ENCODE data around the gene TLDC2.
"Not testable (repeated sequence)": the region's sequence is repeated elsewhere in the genome, so short reads cannot be mapped to it uniquely, and the experiment has no call there.

Gene TLDC2

DNA sequence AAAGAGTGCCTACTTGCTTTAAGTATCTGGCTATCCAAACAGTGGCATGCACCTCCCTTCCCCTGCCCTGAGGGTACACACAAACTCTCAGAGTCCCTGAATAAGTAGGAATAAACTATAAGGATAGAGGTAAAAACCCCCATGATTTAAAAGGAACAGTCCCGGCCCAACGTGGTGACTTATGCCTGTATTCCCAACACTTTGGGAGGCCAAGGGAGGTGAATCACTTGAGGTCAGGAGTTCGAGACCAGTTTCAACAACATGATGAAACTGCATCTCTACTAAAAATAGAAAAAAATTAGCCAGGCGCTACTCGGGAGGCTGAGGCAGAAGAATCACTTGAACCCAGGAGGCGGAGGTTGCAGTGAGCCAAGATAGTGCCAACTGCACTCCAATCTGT lies 53.4 kb downstream of the TLDC2 start:
- DNase-seq (ENCODE audit: low read depth, low spot score), result no peak
- TF ChIP-seq, protein P1, sequence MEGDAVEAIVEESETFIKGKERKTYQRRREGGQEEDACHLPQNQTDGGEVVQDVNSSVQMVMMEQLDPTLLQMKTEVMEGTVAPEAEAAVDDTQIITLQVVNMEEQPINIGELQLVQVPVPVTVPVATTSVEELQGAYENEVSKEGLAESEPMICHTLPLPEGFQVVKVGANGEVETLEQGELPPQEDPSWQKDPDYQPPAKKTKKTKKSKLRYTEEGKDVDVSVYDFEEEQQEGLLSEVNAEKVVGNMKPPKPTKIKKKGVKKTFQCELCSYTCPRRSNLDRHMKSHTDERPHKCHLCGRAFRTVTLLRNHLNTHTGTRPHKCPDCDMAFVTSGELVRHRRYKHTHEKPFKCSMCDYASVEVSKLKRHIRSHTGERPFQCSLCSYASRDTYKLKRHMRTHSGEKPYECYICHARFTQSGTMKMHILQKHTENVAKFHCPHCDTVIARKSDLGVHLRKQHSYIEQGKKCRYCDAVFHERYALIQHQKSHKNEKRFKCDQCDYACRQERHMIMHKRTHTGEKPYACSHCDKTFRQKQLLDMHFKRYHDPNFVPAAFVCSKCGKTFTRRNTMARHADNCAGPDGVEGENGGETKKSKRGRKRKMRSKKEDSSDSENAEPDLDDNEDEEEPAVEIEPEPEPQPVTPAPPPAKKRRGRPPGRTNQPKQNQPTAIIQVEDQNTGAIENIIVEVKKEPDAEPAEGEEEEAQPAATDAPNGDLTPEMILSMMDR (IDR thresholded peaks at IDR 0.05; ENCODE audit: low read depth, low read length), result no peak
- no peak overlapping the region for H3K4me3 ChIP-seq (ENCODE audit: low read depth, low read length)
- in situ Hi-C loops (cut with HindIII; ENCODE audit: low sequenced_read_pairs), result no loop called here

DNA sequence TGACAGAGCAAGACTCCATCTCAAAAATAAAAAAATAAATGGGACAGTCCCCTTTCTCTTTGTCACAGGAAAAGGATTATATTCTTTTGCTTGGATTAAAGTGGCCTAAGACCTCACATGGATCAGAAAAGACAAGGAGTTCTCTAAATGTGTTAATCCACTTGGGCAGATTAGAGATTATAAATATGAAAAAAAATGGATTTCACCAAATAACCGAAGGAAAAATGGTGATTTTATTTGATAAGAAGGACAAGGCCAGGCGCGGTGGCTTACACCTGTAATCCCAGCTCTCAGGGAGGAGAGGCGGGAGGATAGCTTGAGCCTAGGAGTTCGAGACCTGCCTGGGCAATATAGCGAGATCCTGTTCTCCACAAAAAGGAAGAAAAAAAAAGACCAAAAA lies 53.8 kb downstream of the TLDC2 start:
- DNase-seq (ENCODE audit: low read depth, low spot score), result no peak
- in situ Hi-C loops (cut with HindIII; ENCODE audit: low sequenced_read_pairs), result no loop called here
- H3K4me3 ChIP-seq (ENCODE audit: low read depth, low read length), result no peak overlapping the region
- TF ChIP-seq, protein P1 (IDR thresholded peaks at IDR 0.05; ENCODE audit: low read depth, low read length), result no peak

DNA sequence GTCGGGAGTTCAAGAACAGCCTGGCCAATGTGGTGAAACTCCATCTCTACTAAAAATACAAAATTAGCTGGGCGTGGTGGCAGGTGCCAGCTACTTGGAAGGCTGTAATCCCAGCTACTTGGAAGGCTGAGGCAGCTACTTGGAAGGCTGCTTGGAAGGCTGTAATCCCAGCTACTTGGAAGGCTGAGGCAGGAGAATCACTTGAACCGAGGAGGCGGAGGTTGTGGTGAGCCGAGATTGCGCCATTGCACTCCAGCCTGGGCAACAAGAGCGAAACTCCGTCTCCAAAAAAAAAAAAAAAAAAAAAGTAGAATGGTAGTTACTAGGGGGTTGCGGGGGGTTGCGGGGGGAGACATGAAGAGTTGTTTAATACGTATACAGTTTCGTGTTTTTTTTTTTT lies 56.1 kb downstream of the TLDC2 start:
- H3K4me3 ChIP-seq (ENCODE audit: low read depth, low read length); DNase-seq (ENCODE audit: low read depth, low spot score); in situ Hi-C loops (cut with HindIII; ENCODE audit: low sequenced_read_pairs): not testable (repeated sequence)

DNA sequence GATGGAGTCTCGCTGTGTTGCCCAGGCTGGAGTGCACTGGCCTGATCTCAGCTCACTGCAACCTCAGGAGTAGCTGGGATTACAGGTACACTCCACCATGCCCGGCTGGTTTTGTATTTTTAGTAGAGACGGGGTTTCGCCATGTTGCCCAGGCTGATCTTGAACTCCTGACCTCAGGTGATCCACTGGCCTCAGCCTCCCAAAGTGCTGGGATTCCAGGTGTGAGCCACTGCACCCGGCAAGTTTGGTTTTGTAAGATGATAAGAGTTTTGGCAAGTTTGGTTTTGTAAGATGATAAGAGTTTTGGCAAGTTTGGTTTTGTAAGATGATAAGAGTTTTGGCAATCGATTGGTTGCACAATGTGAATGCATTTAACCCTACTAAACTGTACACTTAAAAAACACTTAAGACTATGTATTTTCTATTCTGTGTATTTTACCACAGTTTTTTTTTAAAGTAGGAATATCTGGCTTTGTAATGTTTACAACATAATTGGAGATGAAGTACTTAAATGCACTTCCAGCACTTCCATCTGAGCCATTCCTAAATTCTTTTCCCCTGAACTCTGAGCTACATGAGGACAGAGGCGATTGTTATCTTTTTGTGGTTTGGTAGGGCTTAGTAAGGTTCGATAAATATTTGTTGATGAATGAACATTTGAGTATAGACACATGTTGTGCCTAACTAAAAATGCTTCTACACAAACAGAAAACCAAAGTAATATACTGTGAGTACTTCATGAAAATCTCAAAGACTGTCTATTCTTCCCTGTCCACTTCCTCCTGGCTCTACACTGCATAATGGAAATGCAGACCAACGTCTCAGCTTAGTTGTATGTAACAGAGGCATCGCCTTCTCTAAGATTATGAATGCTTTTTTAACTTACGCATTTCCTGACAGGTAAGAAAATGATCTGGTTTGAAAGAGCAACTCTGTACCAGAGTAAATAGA lies 56.8 kb downstream of the TLDC2 start:
- in situ Hi-C loops (cut with HindIII; ENCODE audit: low sequenced_read_pairs), result no loop called here
- DNase-seq (ENCODE audit: low read depth, low spot score), result no peak
- H3K4me3 ChIP-seq (ENCODE audit: low read depth, low read length), result no peak overlapping the region
- TF ChIP-seq, protein P1 (IDR thresholded peaks at IDR 0.05; ENCODE audit: low read depth, low read length), result no peak

DNA sequence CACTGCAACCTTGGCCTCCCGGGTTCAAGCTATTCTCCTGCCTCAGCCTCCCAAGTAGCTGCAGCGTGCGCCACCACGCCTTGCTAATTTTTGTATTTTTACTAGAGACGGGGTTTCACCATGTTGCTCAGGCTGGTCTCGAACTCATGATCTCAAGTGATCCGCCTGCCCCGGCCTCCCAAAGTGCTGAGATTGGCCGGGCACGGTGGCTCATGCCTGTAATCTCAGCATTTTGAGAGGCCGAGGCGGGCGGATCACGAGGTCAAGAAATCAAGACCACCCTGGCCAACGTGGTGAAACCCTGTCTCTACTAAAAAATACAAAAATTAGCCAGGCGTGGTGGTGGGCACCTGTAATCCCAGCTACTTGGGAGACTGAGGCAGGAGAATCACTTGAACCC lies 57.6 kb downstream of the TLDC2 start:
- DNase-seq (ENCODE audit: low read depth, low spot score); H3K4me3 ChIP-seq (ENCODE audit: low read depth, low read length); in situ Hi-C loops (cut with HindIII; ENCODE audit: low sequenced_read_pairs): not testable (repeated sequence)

DNA sequence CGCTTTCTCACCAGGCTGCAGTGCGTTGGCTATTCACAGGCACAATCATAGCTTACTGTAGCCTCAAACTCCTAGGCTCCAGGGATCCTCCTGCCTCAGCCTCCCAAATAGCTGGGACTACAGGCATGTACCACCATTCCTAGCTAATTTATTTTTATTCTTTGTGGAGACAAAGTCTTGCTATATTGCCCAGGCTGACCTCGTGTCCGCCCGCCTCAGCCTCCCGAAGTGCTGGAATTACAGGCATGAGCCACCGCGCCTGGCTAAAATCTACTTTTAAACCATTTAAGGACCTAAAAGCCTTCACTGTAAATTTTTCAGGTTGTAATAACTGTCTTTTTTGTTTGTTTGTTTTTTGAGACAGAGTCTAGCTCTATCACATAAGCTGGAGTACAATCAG lies 60.4 kb downstream of the TLDC2 start:
- H3K4me3 ChIP-seq (ENCODE audit: low read depth, low read length), result no peak overlapping the region
- in situ Hi-C loops (cut with HindIII; ENCODE audit: low sequenced_read_pairs), result no loop called here
- TF ChIP-seq, protein P1 (IDR thresholded peaks at IDR 0.05; ENCODE audit: low read depth, low read length), result no peak
- no peak for DNase-seq (ENCODE audit: low read depth, low spot score)

DNA sequence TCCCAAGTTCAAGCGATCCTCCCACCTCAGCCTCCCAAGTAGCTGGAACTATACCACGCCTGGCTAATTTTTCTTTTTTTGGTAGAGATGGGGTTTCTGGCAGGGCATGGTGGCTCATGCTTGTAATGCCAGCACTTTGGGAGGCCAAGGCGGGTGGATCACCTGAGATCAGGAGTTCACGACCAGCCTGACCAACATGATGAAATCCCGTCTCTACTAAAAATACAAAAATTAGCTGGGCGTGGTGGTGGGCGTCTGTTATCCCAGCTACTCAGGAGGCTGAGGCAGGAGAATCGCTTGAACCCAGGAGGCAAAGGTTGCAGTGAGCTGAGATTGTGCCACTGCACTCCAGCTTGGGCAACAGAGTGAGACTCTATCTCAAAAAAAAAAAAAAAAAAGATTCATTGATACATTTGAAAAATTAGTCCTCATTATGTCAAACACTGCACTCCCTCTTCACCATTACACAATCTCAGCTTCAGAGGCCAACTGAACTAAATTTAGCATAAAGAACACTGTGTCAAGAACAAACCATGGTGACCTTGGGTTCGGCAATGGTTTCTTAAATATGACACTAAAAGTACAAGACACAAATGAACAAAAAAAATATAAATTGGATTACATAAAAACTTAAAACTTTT lies 60.9 kb downstream of the TLDC2 start:
- in situ Hi-C loops (cut with HindIII; ENCODE audit: low sequenced_read_pairs); DNase-seq (ENCODE audit: low read depth, low spot score); H3K4me3 ChIP-seq (ENCODE audit: low read depth, low read length): not testable (repeated sequence)

DNA sequence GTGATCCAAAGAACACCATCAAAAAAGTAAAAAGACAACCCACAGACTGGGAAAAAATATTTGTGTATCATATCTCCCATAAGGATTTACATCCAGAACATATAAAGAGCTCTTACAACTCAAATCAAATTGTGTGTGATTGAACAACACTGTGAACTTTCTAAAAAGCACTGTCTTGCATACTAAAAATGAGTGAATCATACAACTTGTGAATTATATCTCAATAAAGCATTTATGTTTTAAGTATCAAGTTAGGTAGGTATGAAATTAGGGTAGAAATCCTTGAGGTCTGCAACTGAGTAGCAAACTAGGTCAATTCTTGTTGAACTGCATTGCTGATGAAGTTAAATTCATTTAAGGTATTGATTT lies 61.4 kb downstream of the TLDC2 start:
- TF ChIP-seq, protein P1 (IDR thresholded peaks at IDR 0.05; ENCODE audit: low read depth, low read length), result no peak
- no peak overlapping the region for H3K4me3 ChIP-seq (ENCODE audit: low read depth, low read length)
- no peak for DNase-seq (ENCODE audit: low read depth, low spot score)
- in situ Hi-C loops (cut with HindIII; ENCODE audit: low sequenced_read_pairs), result no loop called here
